DMS53 treated with DMSO at 0.1 percent for 48 hours (cell line): Measurements from ENCODE around the gene HMGCR.
A peak's percentile ranks its signal among the peaks of the same experiment; 100 is the strongest.
"Not testable (repeated sequence)": the region's sequence is repeated elsewhere in the genome, so short reads cannot be mapped to it uniquely, and the experiment has no call there.

Experiments
- DNase-seq: peaks from one replicate; lab custom pipeline; 2025; ENCODE audit not compliant: unreplicated experiment; lab: John Stamatoyannopoulos, UW

Gene HMGCR

GRCh38 chr5:75336615-75337336 lies at the start of gene HMGCR:
Gene HMGCR (plus strand): TSS chr5:75337220. CDS start chr5:75342606, 5,386 bp downstream.
- peak; percentile 98 for DNase-seq

GRCh38 chr5:75291844-75292243 lies 45.2 kb upstream of the HMGCR start:
- not testable (repeated sequence) for DNase-seq

- no peak for DNase-seq
Measured at GRCh38 chr5:75300084-75300483, 36.9 kb upstream of the HMGCR start.

GRCh38 chr5:75303419-75303818 lies 33.6 kb upstream of the HMGCR start:
- DNase-seq: no peak

- DNase-seq: not testable (repeated sequence)
Measured at GRCh38 chr5:75304486-75304885, 32.5 kb upstream of the HMGCR start.

GRCh38 chr5:75306746-75307145 lies 30.3 kb upstream of the HMGCR start:
- DNase-seq: no peak

- DNase-seq: no peak
Measured at GRCh38 chr5:75310212-75310611, 26.8 kb upstream of the HMGCR start.

GRCh38 chr5:75319148-75319547 lies 17.9 kb upstream of the HMGCR start:
- not testable (repeated sequence) for DNase-seq

- DNase-seq: no peak
Measured at GRCh38 chr5:75319638-75320037, 17.4 kb upstream of the HMGCR start.

GRCh38 chr5:75320371-75320770 lies 16.6 kb upstream of the HMGCR start:
- no peak for DNase-seq

- DNase-seq: no peak
Measured at GRCh38 chr5:75322066-75322465, 15.0 kb upstream of the HMGCR start.

- DNase-seq: no peak
Measured at GRCh38 chr5:75324791-75325190, 12.2 kb upstream of the HMGCR start.

GRCh38 chr5:75325242-75325641 lies 11.8 kb upstream of the HMGCR start:
- no peak for DNase-seq

- DNase-seq: no peak
Measured at GRCh38 chr5:75330404-75330803, 6.6 kb upstream of the HMGCR start.

- DNase-seq: no peak
Measured at GRCh38 chr5:75331095-75332090, 5.6 kb upstream of the HMGCR start.

GRCh38 chr5:75333759-75334158 lies 3.3 kb upstream of the HMGCR start:
- not testable (repeated sequence) for DNase-seq

- not testable (repeated sequence) for DNase-seq
Measured at GRCh38 chr5:75334413-75334812, 2.6 kb upstream of the HMGCR start.

- DNase-seq: no peak
Measured at GRCh38 chr5:75335486-75335885, 1.5 kb upstream of the HMGCR start.

- DNase-seq: peak; percentile 81
Measured at GRCh38 chr5:75335952-75336614, 937 bp upstream of the HMGCR start.

- no peak for DNase-seq
Measured at GRCh38 chr5:75337366-75338021, 474 bp downstream of the HMGCR start.

- DNase-seq: no peak
Measured at GRCh38 chr5:75338408-75338807, 1.4 kb downstream of the HMGCR start.
